ENCODE measurements around the gene DDAH2. TPM values are rescaled to one million over a fixed set of nuclear protein-coding genes. Genes with fewer than 3 reads are reported as not detected.

The DDAH2 gene
- total RNA-seq, 1 donor from 2014 or later, result 72.4 TPM

- no peaks in the 10 kb centered on the region for H3K27me3 ChIP-seq (ENCODE audit: insufficient read depth, low read length)
- Mint-ChIP-seq H3K27me3 (ENCODE audit: low read depth, unreplicated experiment) (peaks cover 6% of the 10 kb centered on the region), H3K9me3 (ENCODE audit: unreplicated experiment) (no peaks in the 10 kb centered on the region), H3K27ac (ENCODE audit: unreplicated experiment) (peak overlapping the region; percentile 17), H3K36me3 (ENCODE audit: low read depth, unreplicated experiment) (peaks cover 21% of the 10 kb centered on the region), H3K4me1 (ENCODE audit: low read depth, unreplicated experiment) (peaks cover 6% of the 10 kb centered on the region), H3K4me3 (ENCODE audit: unreplicated experiment) (peak overlapping the region; percentile 8)
- H3K9me3 ChIP-seq (ENCODE audit: insufficient read depth, low read depth, low read length), result no peaks in the 10 kb centered on the region
- DNase-seq (ENCODE audit: low read depth) (peak; percentile 34), FAIRE-seq (peak; percentile 93)
- H2AFZ ChIP-seq (ENCODE audit: low read depth, low read length), result no peak overlapping the region
- no peak overlapping the region for H3K9ac ChIP-seq (ENCODE audit: low read length)
- no peak overlapping the region for H3K4me3 ChIP-seq (ENCODE audit: insufficient read depth, low read depth, low read length)
- no peaks in the 10 kb centered on the region for H4K20me1 ChIP-seq (ENCODE audit: insufficient read depth, low read length)
- TF ChIP-seq EZH2 (IDR thresholded peaks at IDR 0.05; ENCODE audit: insufficient read depth, low read length) (no peak), CTCF (IDR thresholded peaks at IDR 0.05; ENCODE audit: insufficient read depth, low read depth, low read length) (no peak)
- peaks cover 12% of the 10 kb centered on the region for H3K4me1 ChIP-seq (ENCODE audit: insufficient read depth, low read length)
- no peaks in the 10 kb centered on the region for H3K36me3 ChIP-seq (ENCODE audit: insufficient read depth, low read length)
- H3K4me2 ChIP-seq (ENCODE audit: low read length), result peak overlapping the region; percentile 25
- no peaks in the 10 kb centered on the region for H3K79me2 ChIP-seq (ENCODE audit: insufficient read depth, low read length)
- no peak overlapping the region for H3K27ac ChIP-seq (ENCODE audit: low read depth, low read length)
These were observed 34.5 kb upstream of the DDAH2 start for GRCh38 chr6:31763619-31763940.

GRCh38 chr6:31762878-31763618, 33.9 kb upstream of the DDAH2 start:
- TF ChIP-seq CTCF (IDR thresholded peaks at IDR 0.05; ENCODE audit: insufficient read depth, low read depth, low read length) (no peak), EZH2 (IDR thresholded peaks at IDR 0.05; ENCODE audit: insufficient read depth, low read length) (no peak)

GRCh38 chr6:31762356-31762755, 33.3 kb upstream of the DDAH2 start, which contains the start of gene SAPCD1:
Gene SAPCD1, plus strand, starts transcription at chr6:31762656. Its CDS starts 399 bp downstream, at chr6:31763055.
- TF ChIP-seq CTCF (IDR thresholded peaks at IDR 0.05; ENCODE audit: insufficient read depth, low read depth, low read length) (no peak), EZH2 (IDR thresholded peaks at IDR 0.05; ENCODE audit: insufficient read depth, low read length) (no peak)
- Histone ChIP-seq H3K36me3 (ENCODE audit: insufficient read depth, low read length) (no peaks in the 10 kb centered on the region), H3K79me2 (ENCODE audit: insufficient read depth, low read length) (no peaks in the 10 kb centered on the region), H2AFZ (ENCODE audit: low read depth, low read length) (no peak within 1 kb of the TSS), H3K4me2 (ENCODE audit: low read length) (peak within 1 kb of the TSS; percentile 25), H3K9ac (ENCODE audit: low read length) (no peak within 1 kb of the TSS), H3K9me3 (ENCODE audit: insufficient read depth, low read depth, low read length) (no peaks in the 10 kb centered on the region), H3K4me1 (ENCODE audit: insufficient read depth, low read length) (peaks cover 12% of the 10 kb centered on the region), H3K27me3 (ENCODE audit: insufficient read depth, low read length) (no peaks in the 10 kb centered on the region), H3K4me3 (ENCODE audit: insufficient read depth, low read depth, low read length) (no peak within 1 kb of the TSS), H3K27ac (ENCODE audit: low read depth, low read length) (no peak within 1 kb of the TSS), H4K20me1 (ENCODE audit: insufficient read depth, low read length) (no peaks in the 10 kb centered on the region)
- Mint-ChIP-seq H3K27me3 (ENCODE audit: low read depth, unreplicated experiment) (peaks cover 6% of the 10 kb centered on the region), H3K9me3 (ENCODE audit: unreplicated experiment) (peaks cover 3% of the 10 kb centered on the region), H3K4me3 (ENCODE audit: unreplicated experiment) (peak within 1 kb of the TSS; percentile 47), H3K36me3 (ENCODE audit: low read depth, unreplicated experiment) (peaks cover 22% of the 10 kb centered on the region), H3K4me1 (ENCODE audit: low read depth, unreplicated experiment) (peaks cover 6% of the 10 kb centered on the region), H3K27ac (ENCODE audit: unreplicated experiment) (peak within 1 kb of the TSS; percentile 17)
- FAIRE-seq (no peak), DNase-seq (ENCODE audit: low read depth) (no peak)

More at GRCh38 chr6:31762878-31763618, 33.9 kb upstream of the DDAH2 start:
- H3K4me1 ChIP-seq (ENCODE audit: insufficient read depth, low read length), result peaks cover 12% of the 10 kb centered on the region
- FAIRE-seq, result no peak
- Mint-ChIP-seq H3K9me3 (ENCODE audit: unreplicated experiment) (peaks cover 3% of the 10 kb centered on the region), H3K27me3 (ENCODE audit: low read depth, unreplicated experiment) (peaks cover 6% of the 10 kb centered on the region), H3K4me1 (ENCODE audit: low read depth, unreplicated experiment) (peaks cover 6% of the 10 kb centered on the region), H3K36me3 (ENCODE audit: low read depth, unreplicated experiment) (peaks cover 24% of the 10 kb centered on the region), H3K27ac (ENCODE audit: unreplicated experiment) (peak overlapping the region; percentile 17), H3K4me3 (ENCODE audit: unreplicated experiment) (no peak overlapping the region)
- H3K9ac ChIP-seq (ENCODE audit: low read length), result no peak overlapping the region
- no peaks in the 10 kb centered on the region for H3K79me2 ChIP-seq (ENCODE audit: insufficient read depth, low read length)
- peak overlapping the region; percentile 25 for H3K4me2 ChIP-seq (ENCODE audit: low read length)
- no peaks in the 10 kb centered on the region for H4K20me1 ChIP-seq (ENCODE audit: insufficient read depth, low read length)
- H3K36me3 ChIP-seq (ENCODE audit: insufficient read depth, low read length), result no peaks in the 10 kb centered on the region
- no peaks in the 10 kb centered on the region for H3K9me3 ChIP-seq (ENCODE audit: insufficient read depth, low read depth, low read length)
- no peaks in the 10 kb centered on the region for H3K27me3 ChIP-seq (ENCODE audit: insufficient read depth, low read length)
- no peak overlapping the region for H3K4me3 ChIP-seq (ENCODE audit: insufficient read depth, low read depth, low read length)
- no peak for DNase-seq (ENCODE audit: low read depth)
- H2AFZ ChIP-seq (ENCODE audit: low read depth, low read length), result no peak overlapping the region
- H3K27ac ChIP-seq (ENCODE audit: low read depth, low read length), result no peak overlapping the region
